ENCODE results near the gene NTM.

The NTM gene

DNA sequence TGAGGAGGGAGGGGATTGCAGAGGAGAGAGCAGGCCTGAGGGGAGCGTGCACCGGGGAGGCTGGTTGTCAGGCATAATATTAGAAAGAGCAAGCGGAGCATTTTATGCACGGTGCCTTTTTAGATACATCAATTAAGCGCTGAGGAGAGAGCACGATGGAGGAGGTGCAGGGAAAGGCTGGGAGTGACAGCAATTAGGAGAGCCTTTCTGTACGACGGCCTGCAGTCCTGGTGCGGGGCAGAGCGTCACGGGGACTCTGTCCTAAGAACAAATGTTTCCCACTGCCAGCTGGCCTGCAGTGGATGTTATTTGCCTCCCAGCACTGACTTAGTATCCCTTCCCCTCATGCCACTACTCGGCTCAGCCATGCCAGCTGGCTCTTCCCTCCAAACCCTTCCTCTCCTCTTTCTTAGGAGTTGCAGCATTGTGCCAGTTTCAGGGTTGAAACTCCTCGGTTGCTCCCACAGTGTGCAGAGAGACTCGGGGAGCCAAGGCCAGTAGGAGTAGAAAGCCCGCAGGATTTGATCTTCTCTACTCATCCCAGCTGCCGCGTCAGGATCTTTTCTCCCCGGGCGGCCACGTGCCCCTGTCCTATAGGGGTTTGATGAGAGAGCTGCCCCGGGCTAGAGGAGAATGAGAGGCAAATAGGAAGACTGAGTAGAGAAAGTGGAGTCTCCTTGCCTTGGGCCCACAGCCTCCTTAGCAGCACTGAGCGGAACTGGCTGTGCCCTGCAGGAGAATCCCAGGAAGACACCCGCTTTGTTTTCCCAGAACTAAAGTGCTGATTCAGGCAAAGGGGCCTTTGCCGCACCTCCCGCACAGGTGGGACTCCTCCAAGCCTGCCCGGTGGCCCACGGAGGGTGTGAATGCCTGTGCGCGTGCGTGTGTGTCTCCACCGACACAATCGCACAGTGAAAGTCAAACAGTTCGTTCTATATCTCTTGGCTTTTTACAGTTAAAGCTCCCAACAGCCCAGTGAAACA, 875.3 kb downstream of the NTM start:
- DNase-seq (ENCODE audit: low read depth): no peak

DNA sequence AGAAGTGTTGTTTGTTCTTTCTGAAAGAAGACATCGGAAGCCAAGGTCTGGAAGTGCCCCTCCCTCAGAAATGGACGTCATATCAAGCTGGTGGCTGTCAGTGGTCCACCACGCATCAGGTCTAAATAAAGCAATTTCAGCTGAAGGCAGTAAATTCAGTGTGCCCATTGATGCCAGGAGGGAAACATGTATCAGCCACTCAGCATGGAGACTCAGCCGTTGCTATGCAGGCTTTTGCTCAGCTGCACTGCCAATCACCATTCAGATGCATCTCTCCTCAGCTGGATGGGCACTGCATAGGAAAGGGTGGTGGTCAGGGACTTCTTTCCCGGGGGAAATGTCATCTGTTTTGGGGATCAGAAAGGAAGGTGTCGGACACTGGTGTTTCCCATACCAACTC, 878.2 kb downstream of the NTM start:
- H3K36me3 ChIP-seq (ENCODE audit: control insufficient read depth, insufficient read depth, low read length, severe bottlenecking): no peaks in the 10 kb centered on the region
- no peak for DNase-seq (ENCODE audit: low read depth)
- no peak overlapping the region for H3K4me3 ChIP-seq (ENCODE audit: low read length)
- no peaks in the 10 kb centered on the region for H3K27me3 ChIP-seq (replicated peaks; ENCODE audit: control insufficient read depth, insufficient read depth, low read length)
- no peaks in the 10 kb centered on the region for H3K4me1 ChIP-seq (ENCODE audit: control insufficient read depth, insufficient read depth, low read length)
- peaks cover 6% of the 10 kb centered on the region for H3K9me3 ChIP-seq (ENCODE audit: control insufficient read depth, low read length)
- no peak overlapping the region for H3K9ac ChIP-seq (ENCODE audit: low read length)

More for the DNA sequence above, 875.3 kb downstream of the NTM start:
- Histone ChIP-seq H3K36me3 (ENCODE audit: control insufficient read depth, insufficient read depth, low read length, severe bottlenecking) (no peaks in the 10 kb centered on the region), H3K4me1 (ENCODE audit: control insufficient read depth, insufficient read depth, low read length) (no peaks in the 10 kb centered on the region), H3K9me3 (ENCODE audit: control insufficient read depth, low read length) (peaks cover 4% of the 10 kb centered on the region), H3K9ac (ENCODE audit: low read length) (no peak overlapping the region), H3K4me3 (ENCODE audit: low read length) (no peak overlapping the region), H3K27me3 (replicated peaks; ENCODE audit: control insufficient read depth, insufficient read depth, low read length) (no peaks in the 10 kb centered on the region)

GRCh38 chr11:132249256-132249655, 878.8 kb downstream of the NTM start:
- Histone ChIP-seq H3K27me3 (replicated peaks; ENCODE audit: control insufficient read depth, insufficient read depth, low read length) (no peaks in the 10 kb centered on the region), H3K4me1 (ENCODE audit: control insufficient read depth, insufficient read depth, low read length) (no peaks in the 10 kb centered on the region), H3K9me3 (ENCODE audit: control insufficient read depth, low read length) (peaks cover 6% of the 10 kb centered on the region), H3K9ac (ENCODE audit: low read length) (no peak overlapping the region), H3K36me3 (ENCODE audit: control insufficient read depth, insufficient read depth, low read length, severe bottlenecking) (no peaks in the 10 kb centered on the region), H3K4me3 (ENCODE audit: low read length) (no peak overlapping the region)
- DNase-seq (ENCODE audit: low read depth): no peak

- Histone ChIP-seq H3K4me1 (ENCODE audit: control insufficient read depth, insufficient read depth, low read length) (no peaks in the 10 kb centered on the region), H3K27me3 (replicated peaks; ENCODE audit: control insufficient read depth, insufficient read depth, low read length) (no peaks in the 10 kb centered on the region), H3K4me3 (ENCODE audit: low read length) (no peak overlapping the region), H3K9ac (ENCODE audit: low read length) (no peak overlapping the region), H3K36me3 (ENCODE audit: control insufficient read depth, insufficient read depth, low read length, severe bottlenecking) (no peaks in the 10 kb centered on the region), H3K9me3 (ENCODE audit: control insufficient read depth, low read length) (peaks cover 6% of the 10 kb centered on the region)
- no peak for DNase-seq (ENCODE audit: low read depth)
Measured at GRCh38 chr11:132251061-132251460, 880.6 kb downstream of the NTM start.

GRCh38 chr11:132253469-132254264, 883.3 kb downstream of the NTM start:
- no peaks in the 10 kb centered on the region for H3K27me3 ChIP-seq (replicated peaks; ENCODE audit: control insufficient read depth, insufficient read depth, low read length)
- H3K36me3 ChIP-seq (ENCODE audit: control insufficient read depth, insufficient read depth, low read length, severe bottlenecking): no peaks in the 10 kb centered on the region
- H3K4me1 ChIP-seq (ENCODE audit: control insufficient read depth, insufficient read depth, low read length): no peaks in the 10 kb centered on the region
- H3K9me3 ChIP-seq (ENCODE audit: control insufficient read depth, low read length): peaks cover 6% of the 10 kb centered on the region
- H3K9ac ChIP-seq (ENCODE audit: low read length): no peak overlapping the region
- no peak overlapping the region for H3K4me3 ChIP-seq (ENCODE audit: low read length)
- DNase-seq (ENCODE audit: low read depth): no peak

DNA sequence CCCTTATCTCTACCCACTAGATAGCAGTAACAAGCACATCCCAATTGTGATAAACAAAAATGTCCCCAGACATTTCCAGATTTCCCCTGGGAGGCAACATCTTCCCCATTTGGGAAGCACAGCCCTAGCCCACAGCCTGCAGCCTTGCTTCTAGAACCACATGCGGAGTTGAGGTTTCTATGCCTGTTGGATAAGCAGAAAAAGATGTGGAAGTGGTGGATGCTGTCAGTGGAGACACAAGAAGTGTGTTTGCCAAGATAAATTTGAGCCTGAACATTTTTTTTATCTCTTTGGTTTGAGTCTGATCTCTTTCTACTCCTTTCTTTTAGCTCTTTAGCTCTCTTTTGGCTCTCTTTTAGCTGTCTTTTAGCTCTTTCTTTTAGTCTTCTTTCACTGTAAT, 884.5 kb downstream of the NTM start:
- Histone ChIP-seq H3K9ac (ENCODE audit: low read length) (no peak overlapping the region), H3K4me1 (ENCODE audit: control insufficient read depth, insufficient read depth, low read length) (no peaks in the 10 kb centered on the region), H3K9me3 (ENCODE audit: control insufficient read depth, low read length) (peaks cover 6% of the 10 kb centered on the region), H3K27me3 (replicated peaks; ENCODE audit: control insufficient read depth, insufficient read depth, low read length) (no peaks in the 10 kb centered on the region), H3K4me3 (ENCODE audit: low read length) (no peak overlapping the region), H3K36me3 (ENCODE audit: control insufficient read depth, insufficient read depth, low read length, severe bottlenecking) (no peaks in the 10 kb centered on the region)
- no peak for DNase-seq (ENCODE audit: low read depth)

DNA sequence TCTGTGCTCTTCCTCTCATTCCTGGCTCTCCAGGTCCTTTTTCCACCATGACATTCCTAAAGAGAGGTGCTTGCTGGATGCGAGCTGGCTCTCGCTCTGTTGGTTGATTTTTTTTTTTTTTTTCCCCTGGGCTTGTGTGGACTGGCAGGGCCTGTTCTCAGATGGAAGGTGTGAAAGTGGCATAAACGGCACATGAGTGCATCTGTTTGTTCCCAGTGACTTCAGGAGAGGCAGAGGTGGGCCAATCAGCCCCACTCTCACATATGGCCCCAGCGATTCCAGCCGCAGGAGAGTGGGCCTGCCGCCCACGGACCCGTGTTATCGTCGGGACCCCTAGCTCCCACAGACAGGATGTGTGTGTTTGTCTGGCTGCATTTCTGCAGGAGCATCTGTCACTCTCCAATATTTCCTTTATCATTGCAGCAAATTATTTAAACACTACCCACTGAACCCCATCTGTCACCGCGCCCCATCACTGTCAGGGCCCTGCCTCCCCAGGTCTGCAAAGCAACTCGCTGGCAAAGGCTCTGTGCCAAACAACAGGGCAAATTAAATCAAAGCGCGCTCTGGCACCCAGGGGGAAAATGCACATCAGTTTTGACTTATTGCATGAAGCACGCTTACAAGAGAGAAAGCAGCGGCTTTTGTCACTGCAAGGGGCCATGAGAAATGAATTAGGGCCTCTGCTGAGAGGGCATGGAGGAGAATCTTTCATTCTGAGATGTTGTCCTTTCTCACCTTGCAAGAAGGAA, 886.3 kb downstream of the NTM start:
- Histone ChIP-seq H3K9me3 (ENCODE audit: control insufficient read depth, low read length) (no peaks in the 10 kb centered on the region), H3K36me3 (ENCODE audit: control insufficient read depth, insufficient read depth, low read length, severe bottlenecking) (no peaks in the 10 kb centered on the region), H3K27me3 (replicated peaks; ENCODE audit: control insufficient read depth, insufficient read depth, low read length) (no peaks in the 10 kb centered on the region), H3K4me1 (ENCODE audit: control insufficient read depth, insufficient read depth, low read length) (no peaks in the 10 kb centered on the region), H3K9ac (ENCODE audit: low read length) (no peak overlapping the region), H3K4me3 (ENCODE audit: low read length) (no peak overlapping the region)
- DNase-seq (ENCODE audit: low read depth): no peak

- Histone ChIP-seq H3K4me1 (ENCODE audit: control insufficient read depth, insufficient read depth, low read length) (no peaks in the 10 kb centered on the region), H3K4me3 (ENCODE audit: low read length) (no peak overlapping the region), H3K27me3 (replicated peaks; ENCODE audit: control insufficient read depth, insufficient read depth, low read length) (no peaks in the 10 kb centered on the region), H3K9ac (ENCODE audit: low read length) (no peak overlapping the region), H3K36me3 (ENCODE audit: control insufficient read depth, insufficient read depth, low read length, severe bottlenecking) (no peaks in the 10 kb centered on the region), H3K9me3 (ENCODE audit: control insufficient read depth, low read length) (no peaks in the 10 kb centered on the region)
- no peak for DNase-seq (ENCODE audit: low read depth)
Measured at GRCh38 chr11:132257871-132258270, 887.5 kb downstream of the NTM start.

DNA sequence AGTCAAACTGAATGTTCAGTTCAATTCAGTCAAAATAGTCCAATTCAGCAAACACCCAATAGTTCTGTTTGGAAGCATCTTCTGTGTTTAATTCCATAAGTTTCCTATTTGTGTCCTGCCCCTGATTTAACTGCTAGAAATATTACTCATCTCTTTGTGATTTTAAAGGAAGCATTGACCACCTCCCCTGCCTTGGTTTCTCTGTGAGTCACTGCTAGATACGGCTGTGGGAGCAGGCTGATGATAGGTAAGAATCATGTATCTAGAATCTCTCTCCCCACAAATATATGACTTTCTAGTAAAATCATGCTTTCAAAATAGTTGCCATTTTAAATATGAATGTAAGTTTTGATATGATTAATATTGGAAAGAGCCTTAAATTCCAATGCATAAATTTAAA, 888.5 kb downstream of the NTM start:
- H3K9me3 ChIP-seq (ENCODE audit: control insufficient read depth, low read length): no peaks in the 10 kb centered on the region
- H3K27me3 ChIP-seq (replicated peaks; ENCODE audit: control insufficient read depth, insufficient read depth, low read length): no peaks in the 10 kb centered on the region
- H3K9ac ChIP-seq (ENCODE audit: low read length): no peak overlapping the region
- H3K4me1 ChIP-seq (ENCODE audit: control insufficient read depth, insufficient read depth, low read length): no peaks in the 10 kb centered on the region
- peak; percentile 6 for DNase-seq (ENCODE audit: low read depth)
- no peak overlapping the region for H3K4me3 ChIP-seq (ENCODE audit: low read length)
- no peaks in the 10 kb centered on the region for H3K36me3 ChIP-seq (ENCODE audit: control insufficient read depth, insufficient read depth, low read length, severe bottlenecking)

DNA sequence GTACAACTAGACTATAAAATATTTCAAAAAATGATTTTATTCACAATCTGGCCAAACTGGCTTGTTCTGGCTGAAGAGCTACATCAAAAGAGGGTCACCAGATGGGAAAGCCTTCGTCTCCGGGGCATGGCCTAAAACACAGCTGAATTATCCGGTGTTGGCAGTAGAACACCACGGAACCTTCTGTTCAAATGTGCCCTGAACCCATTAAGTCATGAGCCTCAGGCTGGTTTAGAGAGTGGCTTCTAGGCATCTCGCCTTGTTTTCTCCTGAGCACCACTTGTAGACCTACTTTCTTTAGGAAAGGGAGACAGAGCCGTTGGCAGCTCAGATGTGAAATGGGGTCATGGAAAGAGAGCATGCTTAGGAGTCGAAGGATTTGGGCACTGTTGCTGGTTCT, 890.2 kb downstream of the NTM start:
- Histone ChIP-seq H3K27me3 (replicated peaks; ENCODE audit: control insufficient read depth, insufficient read depth, low read length) (no peaks in the 10 kb centered on the region), H3K9ac (ENCODE audit: low read length) (no peak overlapping the region), H3K9me3 (ENCODE audit: control insufficient read depth, low read length) (no peaks in the 10 kb centered on the region), H3K36me3 (ENCODE audit: control insufficient read depth, insufficient read depth, low read length, severe bottlenecking) (no peaks in the 10 kb centered on the region), H3K4me1 (ENCODE audit: control insufficient read depth, insufficient read depth, low read length) (no peaks in the 10 kb centered on the region), H3K4me3 (ENCODE audit: low read length) (no peak overlapping the region)
- no peak for DNase-seq (ENCODE audit: low read depth)

DNA sequence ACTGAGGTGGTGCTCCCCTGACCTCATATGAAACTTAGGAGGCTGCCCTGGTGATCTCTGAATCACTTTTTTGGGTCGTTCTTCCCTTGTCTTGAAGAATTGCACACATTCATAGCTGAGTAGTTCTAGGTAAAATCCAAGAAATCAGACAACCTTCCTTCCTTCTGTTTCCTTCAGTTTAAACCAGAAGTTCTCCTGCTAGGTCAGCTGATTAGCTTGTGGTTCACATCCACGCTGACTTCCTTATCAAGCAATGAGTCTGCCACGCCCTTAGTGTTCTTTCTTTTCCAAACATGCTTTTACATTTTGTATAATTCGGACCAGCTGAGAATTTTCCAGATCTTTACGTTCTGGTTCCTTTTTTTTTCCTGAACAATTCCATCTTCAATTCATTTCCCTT, 892.8 kb downstream of the NTM start:
- H3K36me3 ChIP-seq (ENCODE audit: control insufficient read depth, insufficient read depth, low read length, severe bottlenecking): no peaks in the 10 kb centered on the region
- no peaks in the 10 kb centered on the region for H3K9me3 ChIP-seq (ENCODE audit: control insufficient read depth, low read length)
- no peaks in the 10 kb centered on the region for H3K27me3 ChIP-seq (replicated peaks; ENCODE audit: control insufficient read depth, insufficient read depth, low read length)
- H3K9ac ChIP-seq (ENCODE audit: low read length): no peak overlapping the region
- no peak overlapping the region for H3K4me3 ChIP-seq (ENCODE audit: low read length)
- no peak for DNase-seq (ENCODE audit: low read depth)
- no peaks in the 10 kb centered on the region for H3K4me1 ChIP-seq (ENCODE audit: control insufficient read depth, insufficient read depth, low read length)

Measured in adipocyte (in vitro differentiated cells).